ENCODE results near the gene ARL10.

Gene ARL10

DNA sequence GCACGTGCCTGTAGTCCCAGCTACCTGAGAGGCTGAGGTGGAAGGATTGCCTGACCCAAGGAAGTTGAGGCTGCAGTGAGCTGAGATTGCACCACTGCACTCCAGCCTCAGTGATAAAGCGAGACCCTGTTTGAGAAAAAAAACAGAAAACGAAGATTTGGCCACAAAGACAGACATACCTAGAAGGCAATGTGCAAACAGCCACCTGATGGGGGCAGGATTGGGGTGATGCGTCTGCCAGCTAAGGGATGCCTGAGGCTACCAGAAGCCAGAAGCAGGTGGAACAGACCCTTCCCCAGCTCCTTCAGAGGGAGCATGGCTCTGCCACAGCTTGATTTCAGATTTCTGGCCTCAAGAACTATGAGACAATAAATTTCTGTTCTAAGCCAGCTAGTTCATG lies 26.2 kb downstream of the ARL10 start:
- Histone ChIP-seq H3K9me3 (replicated peaks; ENCODE audit: insufficient read depth, low read length) (no peaks in the 10 kb centered on the region), H3K4me2 (ENCODE audit: low read depth, low read length) (no peak overlapping the region), H3K27ac (ENCODE audit: low read length) (no peak overlapping the region), H3K79me2 (ENCODE audit: low read length) (peaks cover 44% of the 10 kb centered on the region), H3K4me1 (ENCODE audit: low read length) (peaks cover 10% of the 10 kb centered on the region; the same call in 1 of the 2 replicates), H3K9me2 (replicated peaks; ENCODE audit: insufficient read depth, low read length) (no peaks in the 10 kb centered on the region), H4K20me1 (ENCODE audit: insufficient read depth, low read length) (no peaks in the 10 kb centered on the region), H3F3A (ENCODE audit: insufficient read depth, low read length) (peaks cover 7% of the 10 kb centered on the region; the same call in 1 of the 2 replicates), H3K4me3 (ENCODE audit: low read length) (no peak overlapping the region), H3K27me3 (replicated peaks; ENCODE audit: insufficient read depth, low read length) (no peaks in the 10 kb centered on the region), H3K36me3 (replicated peaks; ENCODE audit: insufficient read depth, low read length) (0 out of 2 replicates have a peak, but pooled peaks cover 3% of the 10 kb centered on the region), H2AFZ (ENCODE audit: low read length) (no peak overlapping the region), H3K9ac (ENCODE audit: low read length) (no peak overlapping the region)
- TF ChIP-seq, protein P1, sequence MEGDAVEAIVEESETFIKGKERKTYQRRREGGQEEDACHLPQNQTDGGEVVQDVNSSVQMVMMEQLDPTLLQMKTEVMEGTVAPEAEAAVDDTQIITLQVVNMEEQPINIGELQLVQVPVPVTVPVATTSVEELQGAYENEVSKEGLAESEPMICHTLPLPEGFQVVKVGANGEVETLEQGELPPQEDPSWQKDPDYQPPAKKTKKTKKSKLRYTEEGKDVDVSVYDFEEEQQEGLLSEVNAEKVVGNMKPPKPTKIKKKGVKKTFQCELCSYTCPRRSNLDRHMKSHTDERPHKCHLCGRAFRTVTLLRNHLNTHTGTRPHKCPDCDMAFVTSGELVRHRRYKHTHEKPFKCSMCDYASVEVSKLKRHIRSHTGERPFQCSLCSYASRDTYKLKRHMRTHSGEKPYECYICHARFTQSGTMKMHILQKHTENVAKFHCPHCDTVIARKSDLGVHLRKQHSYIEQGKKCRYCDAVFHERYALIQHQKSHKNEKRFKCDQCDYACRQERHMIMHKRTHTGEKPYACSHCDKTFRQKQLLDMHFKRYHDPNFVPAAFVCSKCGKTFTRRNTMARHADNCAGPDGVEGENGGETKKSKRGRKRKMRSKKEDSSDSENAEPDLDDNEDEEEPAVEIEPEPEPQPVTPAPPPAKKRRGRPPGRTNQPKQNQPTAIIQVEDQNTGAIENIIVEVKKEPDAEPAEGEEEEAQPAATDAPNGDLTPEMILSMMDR (IDR thresholded peaks at IDR 0.05; ENCODE audit: low read length): no peak
- TF ChIP-seq EZH2phosphoT487 (IDR thresholded peaks at IDR 0.05; ENCODE audit: low read length) (no peak), EZH2 (optimal IDR thresholded peaks at IDR 0.05; ENCODE audit: low read depth, low read length) (no peak)
- DNase-seq: no peak

DNA sequence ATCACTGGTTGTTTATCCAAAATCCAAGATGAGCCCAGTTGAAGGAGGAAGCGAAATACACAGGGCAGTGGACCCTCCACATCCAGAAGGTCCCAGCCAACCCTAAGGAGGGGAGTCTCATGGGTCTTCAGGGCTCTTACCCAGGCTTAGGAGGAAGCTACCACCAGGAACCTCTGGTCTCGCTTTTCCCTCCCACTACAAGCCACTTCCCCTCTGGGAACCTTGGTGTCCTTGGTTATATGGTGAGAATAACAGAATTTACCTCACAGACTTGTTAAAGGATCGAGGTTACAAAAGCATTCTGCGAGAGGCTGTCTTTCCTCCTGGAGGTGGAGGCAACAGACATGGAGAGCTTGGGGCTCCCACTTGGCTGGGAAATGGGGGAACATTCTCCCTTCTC lies 26.7 kb downstream of the ARL10 start:
- no peaks in the 10 kb centered on the region for H3K9me2 ChIP-seq (replicated peaks; ENCODE audit: insufficient read depth, low read length)
- H3K79me2 ChIP-seq (ENCODE audit: low read length): peaks cover 39% of the 10 kb centered on the region
- H3F3A ChIP-seq (ENCODE audit: insufficient read depth, low read length): peaks cover 7% of the 10 kb centered on the region; the same call in 1 of the 2 replicates
- no peak for DNase-seq
- no peaks in the 10 kb centered on the region for H3K36me3 ChIP-seq (replicated peaks; ENCODE audit: insufficient read depth, low read length)
- TF ChIP-seq EZH2phosphoT487 (IDR thresholded peaks at IDR 0.05; ENCODE audit: low read length) (no peak), EZH2 (optimal IDR thresholded peaks at IDR 0.05; ENCODE audit: low read depth, low read length) (no peak)
- TF ChIP-seq, protein P1 (IDR thresholded peaks at IDR 0.05; ENCODE audit: low read length): no peak
- H3K4me3 ChIP-seq (ENCODE audit: low read length): no peak overlapping the region
- no peaks in the 10 kb centered on the region for H3K9me3 ChIP-seq (replicated peaks; ENCODE audit: insufficient read depth, low read length)
- no peak overlapping the region for H3K9ac ChIP-seq (ENCODE audit: low read length)
- H3K27ac ChIP-seq (ENCODE audit: low read length): no peak overlapping the region
- no peaks in the 10 kb centered on the region for H4K20me1 ChIP-seq (ENCODE audit: insufficient read depth, low read length)
- H2AFZ ChIP-seq (ENCODE audit: low read length): no peak overlapping the region
- H3K27me3 ChIP-seq (replicated peaks; ENCODE audit: insufficient read depth, low read length): no peaks in the 10 kb centered on the region
- no peak overlapping the region for H3K4me2 ChIP-seq (ENCODE audit: low read depth, low read length)
- peaks cover 13% of the 10 kb centered on the region; the same call in 1 of the 2 replicates for H3K4me1 ChIP-seq (ENCODE audit: low read length)

DNA sequence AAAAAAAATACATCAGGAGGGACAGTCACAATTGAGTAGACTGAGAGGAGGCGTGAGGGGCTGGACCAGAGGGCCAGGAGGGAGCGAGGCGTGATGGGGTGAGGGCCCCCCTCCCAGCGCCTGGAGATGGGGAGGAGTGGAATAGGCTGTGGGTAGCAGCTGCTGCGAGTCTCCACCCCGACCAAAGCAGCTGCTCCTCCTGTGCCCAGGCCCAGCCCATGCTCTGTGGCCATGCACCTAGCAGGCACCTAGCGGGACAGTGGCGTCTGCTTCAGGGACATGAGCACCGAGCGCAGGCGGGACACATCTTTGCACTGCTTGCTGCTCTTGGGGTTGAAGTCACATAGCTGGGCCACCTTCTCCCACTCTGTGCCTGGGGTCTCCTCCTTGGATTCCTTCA lies 27.2 kb downstream of the ARL10 start:
- no peaks in the 10 kb centered on the region for H3K36me3 ChIP-seq (replicated peaks; ENCODE audit: insufficient read depth, low read length)
- no peak overlapping the region for H3K9ac ChIP-seq (ENCODE audit: low read length)

More for the DNA sequence above, 27.2 kb downstream of the ARL10 start:
- TF ChIP-seq EZH2phosphoT487 (IDR thresholded peaks at IDR 0.05; ENCODE audit: low read length): no peak
- no peak for TF ChIP-seq EZH2 (optimal IDR thresholded peaks at IDR 0.05; ENCODE audit: low read depth, low read length)
- TF ChIP-seq, protein P1 (IDR thresholded peaks at IDR 0.05; ENCODE audit: low read length): no peak
- Histone ChIP-seq H3K27me3 (replicated peaks; ENCODE audit: insufficient read depth, low read length) (no peaks in the 10 kb centered on the region), H3K9me3 (replicated peaks; ENCODE audit: insufficient read depth, low read length) (no peaks in the 10 kb centered on the region), H3K4me1 (ENCODE audit: low read length) (0 out of 2 replicates have a peak, but pooled peaks cover 8% of the 10 kb centered on the region), H3K4me3 (ENCODE audit: low read length) (no peak overlapping the region), H3K4me2 (ENCODE audit: low read depth, low read length) (no peak overlapping the region), H3K9me2 (replicated peaks; ENCODE audit: insufficient read depth, low read length) (no peaks in the 10 kb centered on the region), H3K79me2 (ENCODE audit: low read length) (peaks cover 33% of the 10 kb centered on the region), H3F3A (ENCODE audit: insufficient read depth, low read length) (peaks cover 7% of the 10 kb centered on the region; the same call in 1 of the 2 replicates), H2AFZ (ENCODE audit: low read length) (no peak overlapping the region), H4K20me1 (ENCODE audit: insufficient read depth, low read length) (no peaks in the 10 kb centered on the region), H3K27ac (ENCODE audit: low read length) (no peak overlapping the region)
- no peak for DNase-seq

Data from MM.1S (cell line).